ENCODE data around the gene TST. TPM values are rescaled to one million over a fixed set of nuclear protein-coding genes. Genes with fewer than 3 reads are reported as not detected.

Gene TST
- total RNA-seq, 1 donor from 2014 or later, result 63.1 TPM

DNA sequence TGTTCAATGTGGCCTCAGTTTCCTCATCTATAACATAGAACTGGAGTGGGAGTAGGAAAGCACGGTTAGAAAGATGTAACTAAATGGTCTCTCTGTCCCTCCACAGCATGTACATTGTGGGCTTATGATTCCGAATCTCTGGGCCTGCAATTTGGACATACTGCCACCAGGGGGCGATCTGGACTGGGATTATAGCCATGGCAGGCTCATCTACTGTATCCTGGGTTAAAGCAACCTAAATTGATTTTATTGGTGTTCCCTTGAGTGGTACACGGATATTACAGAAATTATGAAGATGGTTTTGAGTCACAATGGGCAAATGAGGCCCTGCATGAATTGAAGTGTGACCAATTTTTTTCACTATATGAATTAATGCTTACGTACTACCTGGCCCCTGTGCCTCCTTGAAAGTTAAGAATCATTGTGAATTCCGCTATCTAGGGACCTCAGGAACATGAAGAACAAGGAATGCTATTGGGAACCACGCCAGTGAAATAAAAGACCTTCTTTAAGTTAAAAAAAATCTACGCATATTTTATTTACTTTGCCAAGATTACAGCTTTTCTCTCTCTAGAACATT, 32.9 kb downstream of the TST start:
- DNase-seq (ENCODE audit: low read depth in 2 of 2), result peak; percentile 16 to 27

DNA sequence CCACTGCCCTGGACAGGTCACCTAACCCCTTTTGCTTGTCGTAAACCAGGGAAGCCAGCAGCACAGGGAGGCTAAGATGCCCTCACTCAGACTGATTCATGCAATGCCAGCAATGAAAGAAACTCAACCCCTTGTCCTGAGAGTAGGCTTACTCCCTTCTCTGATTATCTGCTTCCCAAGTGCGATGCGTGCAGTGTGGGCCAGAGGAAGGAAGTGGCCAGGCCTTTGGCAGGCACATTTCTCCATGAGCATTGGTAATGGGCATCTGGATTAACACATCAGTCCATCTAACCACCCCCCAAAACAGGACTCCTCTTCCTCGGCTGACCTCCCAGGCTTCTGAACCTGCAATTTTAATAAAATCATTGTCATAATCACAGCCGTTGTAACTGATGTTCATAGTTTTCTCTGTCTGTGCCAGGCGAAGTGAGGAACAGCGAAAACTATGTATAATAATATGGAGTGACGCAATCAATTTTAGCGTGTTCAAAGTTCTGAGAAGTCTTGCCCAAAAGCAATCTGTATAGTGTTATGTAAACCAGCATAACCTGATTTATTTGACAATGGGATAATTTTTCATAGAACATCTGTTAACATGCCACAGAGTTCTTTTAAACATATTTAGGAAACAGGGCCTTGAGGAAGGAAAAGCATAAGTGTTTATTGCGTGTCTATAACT, 33.9 kb downstream of the TST start:
- no peak for DNase-seq (ENCODE audit: low read depth in 2 of 2)

DNA sequence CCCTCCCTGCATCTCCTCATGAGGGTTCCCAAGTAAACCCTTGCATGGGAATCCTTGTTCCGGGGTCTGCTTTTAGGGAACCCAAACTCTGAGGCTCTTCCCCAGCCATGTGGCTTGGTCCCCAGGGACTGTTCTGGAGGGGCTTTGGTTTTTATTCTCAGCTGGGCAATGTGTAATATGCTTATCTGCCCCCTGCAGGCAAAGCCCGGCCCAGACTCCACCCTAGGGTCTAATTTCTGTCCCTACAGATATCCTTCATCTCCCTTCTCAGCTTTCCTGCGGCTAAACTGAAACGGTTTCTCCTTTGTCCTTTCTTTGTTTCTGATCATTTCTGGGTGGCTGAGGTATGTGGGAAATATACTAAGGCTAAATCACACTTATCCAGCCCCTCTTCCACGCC, 37.1 kb downstream of the TST start:
- DNase-seq (ENCODE audit: low read depth in 2 of 2), result no peak

DNA sequence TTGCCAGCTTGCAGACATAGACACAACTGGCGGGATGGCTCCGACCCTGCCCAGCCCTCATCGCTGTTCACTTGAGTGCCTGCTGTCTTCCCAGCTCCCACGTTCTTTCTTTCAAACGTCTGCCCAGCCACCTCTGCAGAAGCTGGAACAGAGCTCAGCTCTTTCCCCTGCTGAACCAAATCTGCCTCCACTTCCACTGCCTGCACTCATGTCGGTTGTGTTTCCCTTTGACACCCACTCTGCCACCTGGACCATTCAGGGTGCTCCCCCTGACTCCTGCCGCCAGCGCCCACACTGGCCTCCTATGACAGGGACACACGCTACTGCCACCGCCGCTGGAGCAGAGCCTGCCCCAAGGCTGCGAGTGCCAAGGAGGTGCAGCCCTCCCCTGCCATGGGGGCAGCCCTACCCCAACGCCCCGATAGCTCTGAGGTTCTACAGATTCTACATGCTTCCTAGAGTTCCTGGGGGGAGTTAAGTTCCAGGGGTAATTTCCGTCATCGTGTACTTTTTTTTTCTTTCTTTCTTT, 37.9 kb downstream of the TST start:
- DNase-seq (ENCODE audit: low read depth in 2 of 2), result no peak

DNA sequence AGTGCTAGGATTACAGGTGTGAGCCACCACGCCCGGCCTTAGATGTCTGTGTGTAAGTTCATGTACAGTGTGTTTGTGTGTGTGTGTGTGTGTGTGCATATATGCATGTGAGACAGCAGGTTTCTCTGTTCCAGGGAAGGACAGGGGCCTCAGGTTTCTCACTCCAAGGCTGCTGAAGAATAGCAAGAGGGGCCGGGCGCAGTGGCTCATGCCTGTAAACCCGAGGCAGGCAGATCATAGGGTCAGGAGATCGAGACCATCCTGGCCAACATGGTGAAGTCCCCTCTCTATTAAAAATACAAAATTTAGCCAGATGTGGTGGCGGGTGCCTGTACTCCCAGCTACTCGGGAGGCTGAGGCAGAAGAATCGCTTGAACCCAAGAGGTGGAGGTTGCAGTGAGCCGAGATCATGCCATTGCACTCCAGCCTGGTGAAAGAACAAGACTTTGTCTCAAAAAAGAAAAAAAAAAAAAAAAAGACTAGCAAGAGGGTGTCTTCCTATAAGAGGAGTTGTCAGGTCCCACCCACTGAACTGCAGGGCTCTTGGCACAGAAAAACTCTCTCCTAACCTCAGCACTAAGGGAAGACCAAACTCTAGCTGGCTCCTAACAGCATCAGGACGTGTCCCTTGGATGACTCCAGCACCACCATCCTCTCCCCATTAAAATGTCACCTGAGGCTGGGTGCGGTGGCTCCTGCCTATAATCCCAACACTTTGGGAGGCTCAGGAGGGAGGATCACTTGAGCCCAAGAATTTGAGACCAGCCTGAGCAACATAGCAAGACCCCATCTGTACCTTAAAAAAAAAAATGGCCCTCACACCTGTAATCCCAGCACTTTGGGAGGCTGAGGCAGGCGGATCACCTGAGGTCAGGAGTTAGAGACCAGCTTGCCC, 40.0 kb downstream of the TST start:
- no peak for DNase-seq (ENCODE audit: low read depth in 2 of 2)

DNA sequence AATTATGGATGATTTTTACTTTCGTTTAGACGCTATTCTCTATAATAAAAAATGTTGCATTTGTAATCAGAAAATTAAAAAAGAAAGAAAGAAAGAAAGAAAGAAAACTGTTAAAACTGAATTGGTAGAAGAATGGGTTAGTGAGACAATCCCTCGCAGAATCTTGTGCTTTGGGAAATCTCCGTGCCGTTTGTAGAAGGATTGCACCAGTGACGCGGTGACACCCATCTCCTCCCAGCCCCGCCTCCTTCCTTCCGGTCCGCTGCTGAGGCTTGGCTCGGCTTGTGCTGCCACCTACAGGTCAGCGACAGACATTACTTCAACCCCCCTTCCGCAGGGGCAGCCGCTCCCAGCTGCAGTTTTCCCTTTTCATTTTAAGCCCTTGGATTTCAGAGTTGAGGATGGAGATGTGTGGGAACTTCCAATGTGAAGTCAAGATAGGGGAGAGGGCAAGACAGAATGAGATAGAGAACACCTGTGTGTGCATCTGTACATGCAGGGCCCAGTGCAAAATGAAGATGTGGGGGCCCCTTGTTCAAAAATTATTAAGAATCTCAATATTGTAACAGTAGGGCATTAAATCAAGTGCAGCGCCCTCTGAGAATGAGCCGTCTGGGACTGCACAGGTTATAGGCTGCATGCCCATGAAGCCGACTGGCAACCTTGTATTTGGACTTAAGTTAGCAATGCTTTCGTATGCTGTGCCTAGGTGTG, 41.1 kb downstream of the TST start:
- DNase-seq (ENCODE audit: low read depth in 2 of 2), result peak; percentile 77 to 89

DNA sequence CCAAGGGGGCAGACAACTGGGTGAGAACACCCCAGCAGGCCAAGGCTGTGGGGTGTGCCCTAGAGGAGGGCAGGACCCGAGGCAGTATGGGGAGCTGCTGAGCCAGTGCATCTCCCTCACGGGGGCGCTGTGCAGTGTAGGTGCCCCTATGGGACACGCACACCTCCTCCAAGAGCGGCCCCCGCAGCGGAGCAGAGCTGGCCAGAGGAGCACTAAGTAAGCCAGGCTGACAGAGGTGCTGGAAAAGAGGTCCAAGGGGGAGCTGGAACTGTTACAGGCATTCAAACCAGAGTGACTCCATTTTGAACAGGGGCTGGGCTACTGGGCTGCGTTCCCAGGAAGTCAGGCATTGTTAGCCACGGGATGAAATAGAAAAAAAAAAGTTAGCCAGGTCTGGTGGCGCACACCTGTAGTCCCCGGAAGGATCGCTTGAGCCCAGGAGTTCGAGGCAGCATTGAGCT, 41.8 kb downstream of the TST start:
- peak in 1 of 2 donors; percentile 39 for DNase-seq (ENCODE audit: low read depth in 2 of 2)

DNA sequence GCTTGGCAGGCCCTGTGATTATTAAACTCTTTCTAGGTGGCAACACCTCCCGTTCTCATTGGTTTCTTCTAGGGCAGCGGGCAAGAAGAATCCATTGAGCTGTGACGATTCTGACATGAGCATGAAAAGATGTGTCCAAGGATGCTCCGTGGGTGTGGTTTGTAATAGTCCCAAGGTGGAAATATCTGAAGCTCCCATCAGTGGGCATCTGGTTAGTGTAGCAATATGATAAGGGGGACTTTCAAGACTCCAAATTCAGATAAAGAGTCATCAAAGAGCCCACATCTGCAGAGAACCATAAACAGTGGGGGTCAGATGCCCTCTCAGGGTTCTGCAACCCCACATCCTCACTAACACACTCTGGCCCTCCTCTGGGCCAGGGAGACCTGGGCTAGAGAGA, 42.6 kb downstream of the TST start:
- DNase-seq (ENCODE audit: low read depth in 2 of 2), result no peak

DNA sequence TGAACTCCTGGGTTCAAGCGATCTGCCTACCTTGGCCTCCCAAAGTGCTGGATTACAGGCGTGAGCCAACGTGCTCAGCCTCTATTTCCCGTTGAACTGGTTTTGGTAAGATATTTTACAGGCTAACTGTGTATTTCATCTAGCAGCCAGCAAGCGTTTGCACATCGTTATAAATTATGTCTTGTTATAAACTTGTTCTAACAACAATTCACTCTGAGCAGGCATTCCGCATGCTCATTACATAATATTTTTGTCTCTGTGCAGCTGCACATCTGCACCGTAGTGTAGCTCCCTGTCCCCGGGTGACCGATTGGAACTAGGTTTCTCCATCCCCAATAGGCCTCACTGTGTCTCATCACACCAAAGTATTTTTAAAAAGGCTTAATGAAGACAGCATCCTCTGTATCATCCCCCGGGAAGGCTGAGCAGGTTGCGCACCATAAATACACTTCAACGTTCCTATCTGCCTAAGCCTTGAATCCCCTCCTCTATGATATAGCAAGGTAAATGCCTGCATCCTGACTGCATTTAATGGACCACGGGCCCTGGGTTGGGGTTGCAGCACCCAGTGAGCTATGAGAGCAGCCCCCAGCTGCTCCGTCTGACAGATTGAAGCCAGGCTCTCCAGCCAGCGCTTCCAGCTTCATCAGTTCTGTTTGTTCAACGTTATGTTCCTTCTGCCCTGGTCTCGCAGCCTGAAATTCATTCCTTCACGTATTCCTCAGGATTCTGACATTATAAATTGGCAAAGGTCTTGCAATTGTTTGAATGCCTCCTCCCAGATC, 47.7 kb downstream of the TST start:
- no peak for DNase-seq (ENCODE audit: low read depth in 2 of 2)

DNA sequence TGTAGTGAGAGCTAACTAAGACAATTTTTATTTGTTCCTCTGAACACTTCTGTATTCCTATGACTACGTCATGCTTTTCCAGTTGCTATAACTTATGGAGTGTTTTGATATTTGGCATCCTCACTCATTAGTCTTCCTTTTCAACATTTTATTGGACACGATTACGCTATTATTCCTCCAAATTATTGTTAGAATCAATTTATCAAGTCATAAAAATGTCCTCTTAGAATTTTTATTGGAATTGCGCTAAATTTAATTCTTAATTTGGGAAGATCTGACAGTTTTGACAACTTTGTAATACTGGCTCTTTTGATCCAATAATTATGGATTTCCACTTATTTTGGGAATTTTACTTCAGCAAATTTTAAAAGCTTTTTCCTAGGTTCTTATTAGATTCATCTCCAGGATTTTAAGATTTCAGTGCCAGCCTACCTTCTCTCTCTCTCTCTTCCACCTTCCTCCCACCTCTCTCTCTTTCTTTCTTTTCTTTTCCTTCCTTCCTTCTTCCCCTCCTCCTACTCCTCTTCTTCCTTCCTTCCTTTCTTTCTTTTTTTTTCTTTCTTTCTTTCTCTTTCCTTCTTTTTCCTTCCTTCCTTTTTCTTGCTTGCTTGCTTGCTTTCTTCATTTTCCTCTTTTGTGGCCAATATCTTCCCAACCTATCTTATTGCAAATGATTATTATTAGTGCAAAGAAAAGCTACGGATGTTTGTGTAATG, 50.8 kb downstream of the TST start:
- DNase-seq (ENCODE audit: low read depth in 2 of 2), result no peak

DNA sequence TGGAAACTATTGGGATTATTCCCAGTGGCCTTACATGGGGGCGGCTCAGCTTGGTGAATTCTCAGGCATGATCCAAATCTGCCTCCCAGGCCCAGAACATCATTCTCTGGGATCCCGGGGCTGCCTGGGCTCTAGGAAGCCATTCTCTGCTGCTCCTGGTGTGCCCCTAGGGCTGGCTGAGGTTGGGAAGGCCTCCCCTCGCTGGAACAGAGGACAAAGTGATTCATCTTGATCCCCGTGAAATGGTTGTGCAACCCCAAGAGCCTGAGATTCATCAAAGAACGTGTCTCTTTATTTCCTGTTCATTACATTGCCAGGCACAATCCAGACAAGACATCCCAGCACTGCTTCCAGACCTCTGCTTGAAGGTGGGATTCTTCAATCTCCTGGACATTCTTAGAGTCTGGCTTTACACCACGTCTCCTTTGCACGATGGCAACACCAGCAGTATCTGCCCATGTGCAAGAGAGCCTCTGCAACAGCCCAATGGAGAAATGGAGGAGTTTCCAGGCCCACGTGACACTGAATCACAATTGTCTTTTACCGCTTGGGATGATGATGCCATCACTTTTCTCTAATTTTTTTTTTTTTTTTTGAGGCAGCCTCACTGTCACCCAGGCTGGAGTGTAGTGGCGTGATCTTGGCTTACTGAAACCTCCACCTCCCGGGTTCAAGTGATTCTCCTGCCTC, 52.3 kb downstream of the TST start:
- DNase-seq (ENCODE audit: low read depth in 2 of 2), result no peak

DNA sequence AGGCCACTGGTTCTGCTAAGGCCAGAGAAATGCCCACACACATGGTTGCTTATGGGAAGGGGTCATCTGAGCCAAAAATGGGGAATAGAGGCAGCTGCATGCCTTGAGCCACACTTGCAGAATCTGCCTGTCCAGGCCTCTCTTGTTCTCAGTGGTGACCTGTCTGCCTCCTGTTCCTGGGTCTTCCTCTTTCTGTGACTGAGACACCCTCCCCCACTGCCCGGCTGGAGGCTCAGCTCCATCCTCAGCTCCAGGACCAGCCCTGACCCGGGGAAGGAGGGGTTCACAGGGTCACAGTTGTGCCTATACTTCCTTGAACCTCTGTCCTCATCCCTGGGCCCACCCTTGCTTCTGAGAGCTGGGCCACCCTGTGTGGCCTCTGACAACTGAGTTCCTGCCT, 53.6 kb downstream of the TST start:
- DNase-seq (ENCODE audit: low read depth in 2 of 2), result no peak

DNA sequence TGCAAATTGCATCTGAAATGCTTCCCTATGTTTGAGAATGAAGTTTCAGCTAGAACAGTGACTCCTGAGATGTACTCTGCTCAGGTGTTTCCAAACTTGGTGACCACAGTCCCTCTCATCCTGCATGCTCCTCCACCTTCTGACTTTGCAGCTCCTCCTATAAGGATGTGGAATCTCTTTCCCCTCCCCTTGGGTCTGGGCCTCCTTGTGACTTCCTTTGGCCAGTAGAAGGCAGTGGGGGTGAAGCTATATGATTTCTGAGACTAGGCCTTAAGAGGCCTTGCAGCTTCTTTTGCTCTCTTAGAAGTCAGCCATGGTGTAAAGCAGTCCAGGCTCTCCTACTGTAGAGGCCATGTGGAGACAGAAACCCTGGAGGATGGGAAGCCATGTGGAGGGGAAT, 55.1 kb downstream of the TST start:
- no peak for DNase-seq (ENCODE audit: low read depth in 2 of 2)

DNA sequence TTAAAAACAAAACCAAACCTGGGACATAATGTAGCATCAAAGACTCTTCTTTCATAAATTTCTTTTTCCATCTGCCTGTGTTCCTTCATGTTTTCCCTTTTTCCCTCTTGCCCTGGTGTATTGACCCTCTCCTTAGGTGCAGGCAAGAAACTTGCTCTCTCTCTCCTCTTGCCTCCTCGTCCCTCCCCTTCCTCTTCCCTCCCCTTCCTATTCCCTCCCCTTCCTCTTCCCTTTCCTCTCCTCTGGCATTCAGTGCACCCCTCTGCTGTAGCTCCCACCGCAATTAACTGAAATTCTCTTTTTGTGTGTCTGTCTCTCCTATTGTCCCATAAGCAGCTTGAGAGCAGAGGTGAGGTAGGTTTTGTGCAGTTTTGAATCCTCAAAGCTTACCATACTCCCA, 55.9 kb downstream of the TST start:
- DNase-seq (ENCODE audit: low read depth in 2 of 2), result no peak

DNA sequence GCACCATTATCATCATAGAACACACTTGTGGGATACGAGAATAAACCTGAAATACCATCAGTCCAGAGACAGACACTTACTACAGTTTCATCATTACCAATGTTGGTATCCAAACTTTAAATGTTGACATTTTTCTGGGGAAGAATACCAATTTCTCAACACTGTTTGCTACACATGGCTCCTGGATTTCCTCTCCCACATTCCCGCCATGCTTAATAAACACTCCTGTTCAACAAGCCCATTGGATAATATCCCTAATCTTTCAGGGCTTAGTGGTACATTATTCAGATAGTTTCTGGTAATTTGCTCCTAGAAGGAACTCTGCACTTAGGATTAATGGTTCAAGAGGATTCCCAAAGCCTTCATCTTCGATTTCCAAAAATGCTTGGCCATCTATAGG, 57.6 kb downstream of the TST start:
- DNase-seq (ENCODE audit: low read depth in 2 of 2), result no peak

All from lung microvascular endothelial cell (primary cell).